ENCODE data around the gene RPS15.

RPS15 gene

GRCh38 chr19:1465191-1466016, 27.2 kb downstream of the RPS15 start:
- no peak for ATAC-seq
- no peak for TF ChIP-seq CREB5 (CRISPR knock-in tag; IDR thresholded peaks at IDR 0.05; ENCODE audit: low read depth)
- no peak for TF ChIP-seq ZC3H10 (CRISPR knock-in tag; IDR thresholded peaks at IDR 0.05)
- no peak for TF ChIP-seq ESRRG (CRISPR knock-in tag; IDR thresholded peaks at IDR 0.05)
- no peak for TF ChIP-seq PPARA (CRISPR knock-in tag; IDR thresholded peaks at IDR 0.05; ENCODE audit: borderline replicate concordance)
- no peak for TF ChIP-seq OSR1 (CRISPR knock-in tag; IDR thresholded peaks at IDR 0.05)
- TF ChIP-seq ARNTL (CRISPR knock-in tag; IDR thresholded peaks at IDR 0.05; ENCODE audit: borderline replicate concordance, low read depth), result no peak

- no peak for ATAC-seq
- TF ChIP-seq BACH2 (CRISPR knock-in tag; IDR thresholded peaks at IDR 0.05; ENCODE audit: borderline replicate concordance) (no peak), ZNF565 (CRISPR knock-in tag; conservative IDR thresholded peaks at IDR 0.05; ENCODE audit: low read depth) (no peak), TSHZ2 (CRISPR knock-in tag; IDR thresholded peaks at IDR 0.05) (no peak), ZNF8 (CRISPR knock-in tag; IDR thresholded peaks at IDR 0.05) (no peak), GLIS3 (CRISPR knock-in tag; IDR thresholded peaks at IDR 0.05) (no peak), ZFP3 (CRISPR knock-in tag; IDR thresholded peaks at IDR 0.05) (no peak), ZNF70 (CRISPR knock-in tag; IDR thresholded peaks at IDR 0.05) (no peak), CSRNP3 (CRISPR knock-in tag; IDR thresholded peaks at IDR 0.05) (no peak), POU6F1 (CRISPR knock-in tag; IDR thresholded peaks at IDR 0.05; ENCODE audit: borderline replicate concordance, low read depth) (no peak), PATZ1 (CRISPR knock-in tag; IDR thresholded peaks at IDR 0.05; ENCODE audit: borderline replicate concordance) (no peak), PPARA (CRISPR knock-in tag; IDR thresholded peaks at IDR 0.05; ENCODE audit: borderline replicate concordance) (no peak), ESRRG (CRISPR knock-in tag; IDR thresholded peaks at IDR 0.05) (no peak), ZC3H10 (CRISPR knock-in tag; IDR thresholded peaks at IDR 0.05) (no peak), RARB (CRISPR knock-in tag; IDR thresholded peaks at IDR 0.05) (no peak), ISL1 (CRISPR knock-in tag; IDR thresholded peaks at IDR 0.05) (no peak), ARNTL (CRISPR knock-in tag; IDR thresholded peaks at IDR 0.05; ENCODE audit: borderline replicate concordance, low read depth) (no peak), ZFP30 (CRISPR knock-in tag; IDR thresholded peaks at IDR 0.05) (no peak), SNAI2 (CRISPR knock-in tag; IDR thresholded peaks at IDR 0.05) (no peak), OSR1 (CRISPR knock-in tag; IDR thresholded peaks at IDR 0.05) (no peak)
Observed at GRCh38 chr19:1466018-1466460, 27.8 kb downstream of the RPS15 start.
